Endothelial cell of umbilical vein (primary cell): Measurements from ENCODE around the gene ZC3H18. TPM values are rescaled to one million over a fixed set of nuclear protein-coding genes. Genes with fewer than 3 reads are reported as not detected.

Experiments
- BruUV-seq: library from RNA; stranded (reverse); fragments of 400-500 nt; replicated peaks from 2 replicates; lab custom pipeline; 2021; lab: Mats Ljungman, UMichigan
- CTCF ChIA-PET: fragments of 300-600, 350-600 bp; sonication (Branson Sonifier 250); formaldehyde crosslinking; loops from one replicate; lab custom pipeline; 2021; ENCODE audit warnings: antibody characterized with exemption, inconsistent platforms; lab: Charles Lee
- POLR2A ChIA-PET: fragments of 300-600, 350-600 bp; sonication (Branson Sonifier 250); formaldehyde crosslinking; loops from one replicate; lab custom pipeline; 2021; ENCODE audit warnings: antibody characterized with exemption, inconsistent platforms; lab: Charles Lee
- DNase-seq: peaks from one replicate; pipeline ENCODE4 v3.0.0-alpha.2; 2011; ENCODE audit warnings: low read depth, low spot score
- FAIRE-seq: peaks from 2 replicates; lab custom pipeline; 2011; peaks lifted over from hg19 to GRCh38; lab: Jason Lieb, UNC
- H2AFZ ChIP-seq: 2 replicates; pipeline ENCODE4 v1.6.0; 2012; ENCODE audit warnings: low read depth, low read length, control low read depth, inconsistent platforms
- H3K27ac ChIP-seq: 2 replicates; pipeline ENCODE4 v1.5.1; 2011; ENCODE audit warnings: low read depth, mild to moderate bottlenecking, control low read depth, low read length, moderate library complexity; ENCODE audit not compliant: insufficient read depth
- H3K27me3 ChIP-seq, 2 experiments: 2 replicates each; pipeline versions ENCODE4 v1.6.0 to v1.6.1; 2011; ENCODE audit warnings: low read length in 2 of 2, mixed read lengths in 1 of 2; ENCODE audit not compliant: control insufficient read depth in 2 of 2, insufficient read depth in 2 of 2
- H3K36me3 ChIP-seq, 2 experiments: 2 replicates in 1 of 2; 3 replicates in 1 of 2; pipeline ENCODE4 v1.5.1; 2011; ENCODE audit warnings: low read length in 2 of 2, mild to moderate bottlenecking in 1 of 2, moderate library complexity in 1 of 2; ENCODE audit not compliant: control insufficient read depth in 2 of 2, insufficient read depth in 2 of 2; ENCODE audit errors: extremely low read depth in 1 of 2
- H3K4me1 ChIP-seq: 3 replicates; pipeline ENCODE4 v1.5.1; 2011; ENCODE audit warnings: mild to moderate bottlenecking, low read length; ENCODE audit not compliant: control insufficient read depth, insufficient read depth; ENCODE audit errors: extremely low read depth
- H3K4me2 ChIP-seq: 2 replicates; pipeline ENCODE4 v1.6.1; 2011; ENCODE audit warnings: low read length, control low read depth, mixed read lengths; ENCODE audit not compliant: insufficient read depth
- H3K4me3 ChIP-seq, 3 experiments: fragments of 200-600 bp in 1 of 3; sonication (generic), shearing (Covaris generic) in 1 of 3; replicated peaks in 1 of 3; 2 replicates each; pipeline ENCODE4 v1.5.1; 2011 to 2016; ENCODE audit warnings: control low read depth in 3 of 3, low read length in 3 of 3, mild to moderate bottlenecking in 2 of 3, inconsistent platforms in 1 of 3, low read depth in 1 of 3, moderate library complexity in 1 of 3; ENCODE audit not compliant: insufficient read depth in 1 of 3
- H3K79me2 ChIP-seq: 2 replicates; pipeline ENCODE4 v1.6.0; 2012; ENCODE audit warnings: low read length, inconsistent platforms; ENCODE audit not compliant: control insufficient read depth, insufficient read depth
- H3K9ac ChIP-seq: replicated peaks from 2 replicates; pipeline ENCODE3; 2011; ENCODE audit warnings: low read length, control low read depth; ENCODE audit not compliant: insufficient read depth; ENCODE audit errors: extremely low read depth
- H3K9me1 ChIP-seq: replicated peaks from 3 replicates; pipeline ENCODE4 v1.6.0; 2011; ENCODE audit warnings: mild to moderate bottlenecking, low read length; ENCODE audit not compliant: control insufficient read depth, insufficient read depth; ENCODE audit errors: extremely low read depth
- H3K9me3 ChIP-seq: replicated peaks from 2 replicates; pipeline ENCODE4 v1.5.1; 2012; ENCODE audit warnings: low read length, inconsistent platforms; ENCODE audit not compliant: control insufficient read depth, insufficient read depth
- H4K20me1 ChIP-seq: replicated peaks from 2 replicates; pipeline ENCODE3; 2011; ENCODE audit warnings: mild to moderate bottlenecking, low read length; ENCODE audit not compliant: control insufficient read depth, insufficient read depth; ENCODE audit errors: extremely low read depth
- EZH2 ChIP-seq: IDR thresholded peaks from 2 replicates; pipeline ENCODE4 v1.6.1; 2012; ENCODE audit warnings: borderline replicate concordance, low read depth, mild to moderate bottlenecking, moderate library complexity, low read length, inconsistent platforms; ENCODE audit not compliant: severe bottlenecking
- GATA2 ChIP-seq: IDR thresholded peaks from 2 replicates; pipeline ENCODE4 v1.7.0; 2011; ENCODE audit warnings: low read depth, mild to moderate bottlenecking, moderate library complexity, mixed read lengths, low read length; ENCODE audit not compliant: insufficient read length, insufficient read depth
- JUN ChIP-seq: IDR thresholded peaks from 2 replicates; pipeline ENCODE4 v1.6.1; 2011; ENCODE audit warnings: borderline replicate concordance, low read depth; ENCODE audit not compliant: insufficient read length, insufficient read depth
- MYC ChIP-seq: IDR thresholded peaks from one replicate; pipeline ENCODE4 v1.6.1; 2011; ENCODE audit warnings: mild to moderate bottlenecking, low read depth, low read length
- POLR2A ChIP-seq: IDR thresholded peaks from 2 replicates; pipeline ENCODE4 v1.6.1; 2012; ENCODE audit warnings: low read depth, mild to moderate bottlenecking, control low read depth, low read length
- POLR2AphosphoS5 ChIP-seq: IDR thresholded peaks from 2 replicates; pipeline ENCODE4 v1.6.1; 2012; ENCODE audit warnings: low read depth, mild to moderate bottlenecking, control low read depth, low read length, moderate library complexity; ENCODE audit not compliant: insufficient read depth
- dilution Hi-C: fragments of 300-500 bp; cut with MboI; formaldehyde crosslinking; loops from one replicate; pipeline ENCODE4 v1.15.0; 2019; ENCODE audit warnings: low sequenced_read_pairs; ENCODE audit not compliant: extremely low pct_ligation_motif_present
- intact Hi-C: fragments of 100-400 bp; cut with micrococcal nuclease; formaldehyde crosslinking; loops from one replicate; pipeline ENCODE4 v1.10.0; 2022
- polyA plus RNA-seq, 4 experiments: library from polyadenylated mRNA; depleted of rRNA in 3 of 4; stranded (reverse) in 3 of 4; unstranded in 1 of 4; fragments of >200 nt; gene quantifications; 2 replicates each; pipeline versions ENCODE4 v1.2.1 to v1.2.3, GENCODE V29; 2011 to 2012; ENCODE audit warnings: missing spikeins in 1 of 4
- total RNA-seq: library from RNA; stranded (reverse); gene quantifications from 2 replicates; pipeline ENCODE4 v1.2.3, GENCODE V29; 2021
- TF ChIP-seq, protein P1 (sequence below): IDR thresholded peaks from 2 replicates; pipeline ENCODE4 v1.6.1; 2011; ENCODE audit not compliant: insufficient read depth, insufficient read length

Gene ZC3H18
- total and polyA plus RNA-seq, 2 donors (not counting 3 experiments of a cell fraction or from before 2014, with no cell fraction given) = 12.1 to 52.8 TPM

- BruUV-seq = no TSS peak
- H3K9me1 ChIP-seq = no peaks in the 10 kb centered on the region
- dilution Hi-C loops (no loop called here), intact Hi-C loops (no loop called here)
- H3K27ac ChIP-seq = no peak overlapping the region
- H3K4me3 ChIP-seq = no peak overlapping the region
- TF ChIP-seq POLR2A = no peak
- DNase-seq (no peak), FAIRE-seq (no peak)
- no peak overlapping the region for H3K4me2 ChIP-seq
- H2AFZ ChIP-seq = no peak overlapping the region
- H4K20me1 ChIP-seq = no peaks in the 10 kb centered on the region
- POLR2A ChIA-PET = no interaction called here
- H3K36me3 ChIP-seq = peaks cover 0 to 2% of the 10 kb centered on the region in 2 experiments
- no peaks in the 10 kb centered on the region for H3K9me3 ChIP-seq
- CTCF ChIA-PET = no interaction called here
- H3K4me1 ChIP-seq = peaks cover 3% of the 10 kb centered on the region
- H3K9ac ChIP-seq = no peak overlapping the region
- no peaks in the 10 kb centered on the region for H3K79me2 ChIP-seq
- H3K27me3 ChIP-seq = no peaks in the 10 kb centered on the region
Observed at GRCh38 chr16:88677721-88678120, 107.5 kb downstream of the ZC3H18 start.

- dilution Hi-C loops (no loop called here), intact Hi-C loops (no loop called here)
- no peak overlapping the region for H3K9ac ChIP-seq
- H3K27ac ChIP-seq = no peak overlapping the region
- DNase-seq (no peak), FAIRE-seq (no peak)
- peaks cover 3% of the 10 kb centered on the region for H3K4me1 ChIP-seq
- ChIA-PET POLR2A (no interaction called here), CTCF (no interaction called here)
- H3K4me3 ChIP-seq = no peak overlapping the region
- no peak overlapping the region for H2AFZ ChIP-seq
- TF ChIP-seq MYC (no peak), EZH2 (no peak), GATA2 (no peak), POLR2A (no peak), JUN (no peak), POLR2AphosphoS5 (no peak)
- TF ChIP-seq, protein P1, sequence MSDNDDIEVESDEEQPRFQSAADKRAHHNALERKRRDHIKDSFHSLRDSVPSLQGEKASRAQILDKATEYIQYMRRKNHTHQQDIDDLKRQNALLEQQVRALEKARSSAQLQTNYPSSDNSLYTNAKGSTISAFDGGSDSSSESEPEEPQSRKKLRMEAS = no peak
- H4K20me1 ChIP-seq = no peaks in the 10 kb centered on the region
- no peaks in the 10 kb centered on the region for H3K79me2 ChIP-seq
- no peaks in the 10 kb centered on the region for H3K9me1 ChIP-seq
- no TSS peak for BruUV-seq
- no peak overlapping the region for H3K4me2 ChIP-seq
- no peaks in the 10 kb centered on the region for H3K27me3 ChIP-seq
- peaks cover 0 to 2% of the 10 kb centered on the region in 2 experiments for H3K36me3 ChIP-seq
- no peaks in the 10 kb centered on the region for H3K9me3 ChIP-seq
Observed at GRCh38 chr16:88678224-88678979, 108.2 kb downstream of the ZC3H18 start.
